PC-9 (cell line): Measurements from ENCODE around the gene ADCY3.

Experiments used
- CTCF ChIP-seq: fragments of 200-600 bp; sonication (generic); conservative IDR thresholded peaks from 2 replicates; pipeline ENCODE4 v1.6.1; 2017; ENCODE audit warnings: mixed run types, antibody characterized with exemption, mild to moderate bottlenecking, moderate library complexity
- EZH2 ChIP-seq: fragments of 200-600 bp; sonication (generic); IDR thresholded peaks from 2 replicates; pipeline ENCODE4 v1.8.0; 2017; ENCODE audit warnings: antibody characterized with exemption, low read depth

GRCh38 chr2:24930768-24931167 is 10.7 kb upstream of the ADCY3 start:
- no peak for TF ChIP-seq CTCF
- no peak for TF ChIP-seq EZH2
